ENCODE results near the gene RAB3GAP2. TPM values are rescaled to one million over a fixed set of nuclear protein-coding genes. Genes with fewer than 3 reads are reported as not detected.

Gene RAB3GAP2
- total and polyA plus RNA-seq, 2 experiments from 2014 or later = 9.9 to 14.5 TPM

GRCh38 chr1:220149742-220150141 is 122.5 kb downstream of the RAB3GAP2 start:
- no peak for DNase-seq (ENCODE audit: low read depth in 1 of 2, low spot score in 1 of 2)
- Histone ChIP-seq H3K27ac (peak overlapping the region; percentile 34), H3K27me3 (no peaks in the 10 kb centered on the region), H3K9me3 (ENCODE audit: low read depth) (no peaks in the 10 kb centered on the region), H3K4me3 (no peak overlapping the region), H3K36me3 (peaks cover 40% of the 10 kb centered on the region), H3K4me1 (ENCODE audit: low read depth) (no peaks in the 10 kb centered on the region)
- no peak for TF ChIP-seq CTCF (IDR thresholded peaks at IDR 0.05; ENCODE audit: low read depth, low read length)

DNA sequence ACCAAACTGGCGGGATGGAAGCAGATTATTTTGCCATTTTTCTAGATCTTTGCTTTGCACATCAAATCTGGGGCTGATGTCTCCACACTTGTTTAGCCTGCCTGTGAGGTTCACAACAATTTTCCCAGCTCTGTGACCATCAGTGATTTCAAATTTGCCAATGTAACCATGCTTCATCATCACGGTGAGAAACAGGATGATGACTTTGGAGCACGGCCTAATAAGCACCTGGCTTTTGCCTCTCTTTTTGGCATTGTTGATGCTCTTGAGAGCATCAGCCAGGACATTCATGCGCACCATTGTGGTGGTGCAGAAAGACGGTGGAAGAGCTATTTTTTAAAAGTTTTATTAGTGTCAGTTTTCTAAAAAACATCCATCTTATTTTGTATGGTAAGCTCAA is 128.2 kb downstream of the RAB3GAP2 start:
- no peaks in the 10 kb centered on the region for H3K4me1 ChIP-seq (ENCODE audit: low read depth)
- no peaks in the 10 kb centered on the region for H3K27me3 ChIP-seq
- H3K4me3 ChIP-seq = no peak overlapping the region
- no peak overlapping the region for H3K27ac ChIP-seq
- DNase-seq (ENCODE audit: low read depth in 1 of 2, low spot score in 1 of 2) = no peak
- peaks cover 34% of the 10 kb centered on the region for H3K36me3 ChIP-seq
- no peaks in the 10 kb centered on the region for H3K9me3 ChIP-seq (ENCODE audit: low read depth)
- no peak for TF ChIP-seq CTCF (IDR thresholded peaks at IDR 0.05; ENCODE audit: low read depth, low read length)

- DNase-seq (ENCODE audit: low read depth in 1 of 2, low spot score in 1 of 2) = no peak
- Histone ChIP-seq H3K36me3 (peaks cover 54% of the 10 kb centered on the region), H3K27ac (no peak overlapping the region), H3K4me3 (no peak overlapping the region), H3K9me3 (ENCODE audit: low read depth) (no peaks in the 10 kb centered on the region), H3K27me3 (no peaks in the 10 kb centered on the region), H3K4me1 (ENCODE audit: low read depth) (no peaks in the 10 kb centered on the region)
- TF ChIP-seq CTCF (IDR thresholded peaks at IDR 0.05; ENCODE audit: low read depth, low read length) = no peak
Measured at GRCh38 chr1:220139966-220140365, 132.3 kb downstream of the RAB3GAP2 start.

DNA sequence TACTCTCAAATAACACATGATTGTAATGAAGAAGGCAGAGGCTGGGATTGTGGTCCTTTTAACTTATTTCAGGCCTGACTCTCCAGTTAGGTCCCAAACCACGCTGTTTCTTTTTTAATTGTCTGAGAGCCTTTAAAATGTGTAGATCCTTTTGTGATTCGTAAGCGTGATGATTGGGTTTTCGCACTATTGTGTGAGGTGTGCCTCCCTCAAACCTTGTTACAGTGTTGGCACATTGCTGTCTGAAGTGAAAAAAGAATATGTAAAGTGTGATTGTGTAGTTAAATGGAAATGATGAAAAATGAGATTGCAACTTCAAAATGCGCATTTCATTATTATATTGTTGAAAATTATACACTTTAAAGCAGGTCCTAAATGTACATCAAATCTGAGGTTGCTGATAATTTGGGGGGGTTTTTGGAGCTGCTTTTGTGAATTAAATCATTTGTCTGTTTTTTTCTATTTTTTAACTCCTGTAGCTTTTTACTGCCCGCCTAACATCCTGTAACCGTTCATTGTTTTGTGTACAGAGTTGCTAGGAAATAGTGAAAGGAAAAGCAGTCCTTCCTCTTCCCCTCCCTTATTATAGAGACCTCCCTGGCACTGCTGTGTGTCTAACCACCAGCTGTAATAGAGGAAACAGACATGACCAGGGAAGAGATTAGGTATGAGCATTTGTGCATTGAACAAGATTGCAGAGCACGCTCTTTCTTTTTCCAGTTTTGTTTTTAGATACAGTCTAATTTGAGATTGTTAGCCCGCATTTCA is 135.1 kb downstream of the RAB3GAP2 start:
- H3K27me3 ChIP-seq = no peaks in the 10 kb centered on the region
- H3K36me3 ChIP-seq = peaks cover 63% of the 10 kb centered on the region
- H3K27ac ChIP-seq = no peak overlapping the region
- DNase-seq (ENCODE audit: low read depth in 1 of 2, low spot score in 1 of 2) = peak in 1 of 2 donors; percentile 58
- H3K9me3 ChIP-seq (ENCODE audit: low read depth) = no peaks in the 10 kb centered on the region
- no peak overlapping the region for H3K4me3 ChIP-seq
- H3K4me1 ChIP-seq (ENCODE audit: low read depth) = no peaks in the 10 kb centered on the region
- no peak for TF ChIP-seq CTCF (IDR thresholded peaks at IDR 0.05; ENCODE audit: low read depth, low read length)

- Histone ChIP-seq H3K4me3 (no peak overlapping the region), H3K36me3 (peaks cover 52% of the 10 kb centered on the region), H3K27me3 (no peaks in the 10 kb centered on the region), H3K9me3 (ENCODE audit: low read depth) (no peaks in the 10 kb centered on the region), H3K4me1 (ENCODE audit: low read depth) (no peaks in the 10 kb centered on the region), H3K27ac (no peak overlapping the region)
- TF ChIP-seq CTCF (IDR thresholded peaks at IDR 0.05; ENCODE audit: low read depth, low read length) = no peak
- DNase-seq (ENCODE audit: low read depth in 1 of 2, low spot score in 1 of 2) = no peak
Measured at GRCh38 chr1:220135755-220136154, 136.5 kb downstream of the RAB3GAP2 start.
